BE2C (cell line): Measurements from ENCODE around the gene PCDH15. TPM values are rescaled to one million over a fixed set of nuclear protein-coding genes. Genes with fewer than 3 reads are reported as not detected.
A peak's percentile ranks its signal among the peaks of the same experiment; 100 is the strongest.

Experiments used
- DNase-seq: peaks from one replicate; pipeline ENCODE4 v3.0.0-alpha.2; 2020
- H3K27me3 ChIP-seq: fragments of 250-450 bp; sonication (Bioruptor Pico); 2 replicates; pipeline ENCODE4 v1.5.1; 2020; ENCODE audit warnings: mild to moderate bottlenecking
- H3K36me3 ChIP-seq: fragments of 250-450 bp; sonication (Bioruptor Pico); 2 replicates; pipeline ENCODE4 v1.5.1; 2020; ENCODE audit warnings: mild to moderate bottlenecking
- H3K4me1 ChIP-seq: fragments of 250-450 bp; sonication (Bioruptor Pico); 2 replicates; pipeline ENCODE4 v1.5.1; 2020
- H3K4me3 ChIP-seq: 2 replicates; pipeline ENCODE4 v1.5.1; 2011; ENCODE audit warnings: low read depth, low read length
- H3K9me3 ChIP-seq: fragments of 250-450 bp; sonication (Bioruptor Pico); 2 replicates; pipeline ENCODE4 v1.5.1; 2020
- polyA plus RNA-seq: library from polyadenylated mRNA; unstranded; fragments of >200 nt; gene quantifications from one replicate; pipeline ENCODE4 v1.2.1, GENCODE V29; 2012; ENCODE audit warnings: low read depth, missing spikeins; ENCODE audit not compliant: insufficient read length, insufficient read depth
- TF ChIP-seq, protein P1 (sequence below): IDR thresholded peaks from 2 replicates; pipeline ENCODE4 v1.5.1; 2012; ENCODE audit warnings: mild to moderate bottlenecking, low read depth, low read length

Gene PCDH15
- 1.7 TPM for polyA plus RNA-seq

DNA sequence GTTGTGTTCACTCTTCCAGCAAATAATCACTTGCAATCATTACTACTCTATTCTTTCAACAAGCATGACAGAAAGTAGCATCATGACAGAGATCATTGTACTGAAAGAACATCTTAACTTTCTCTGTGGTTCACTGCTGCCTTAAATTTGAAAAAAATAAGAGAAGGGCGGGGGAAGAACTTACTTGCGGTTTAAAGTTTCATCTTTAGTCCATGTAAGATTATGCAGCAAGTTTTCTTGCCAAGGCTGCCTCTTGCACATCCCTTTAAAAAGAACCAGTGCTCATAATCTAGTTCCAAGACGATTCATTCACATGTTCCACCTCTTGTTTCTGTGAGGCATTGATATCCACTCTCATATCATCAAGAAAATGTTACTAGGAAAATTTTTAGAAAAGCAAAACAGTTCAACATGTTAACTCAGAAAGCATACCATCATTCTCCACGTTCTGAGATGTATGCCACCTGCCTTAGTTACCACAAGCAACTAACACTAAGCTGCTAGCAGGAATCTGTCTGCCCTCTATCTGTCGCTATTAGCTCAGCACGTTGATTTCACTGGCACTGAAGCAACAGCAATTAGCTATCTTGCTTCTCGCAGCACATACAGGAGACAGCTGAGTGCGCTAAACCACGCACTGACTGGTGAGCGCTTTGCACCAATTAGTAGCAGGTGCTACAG is at the start of gene PCDH15:
Gene PCDH15, minus strand, starts transcription at position 491 of the 681 bp plus-strand sequence. CDS start 136,969 bp downstream, outside the sequence.
- peak; percentile 13 for DNase-seq
- Histone ChIP-seq H3K27me3 (no peaks in the 10 kb centered on the region), H3K4me3 (peak within 1 kb of the TSS; percentile 31), H3K9me3 (no peaks in the 10 kb centered on the region), H3K4me1 (no peaks in the 10 kb centered on the region), H3K36me3 (no peaks in the 10 kb centered on the region)
- TF ChIP-seq, protein P1, sequence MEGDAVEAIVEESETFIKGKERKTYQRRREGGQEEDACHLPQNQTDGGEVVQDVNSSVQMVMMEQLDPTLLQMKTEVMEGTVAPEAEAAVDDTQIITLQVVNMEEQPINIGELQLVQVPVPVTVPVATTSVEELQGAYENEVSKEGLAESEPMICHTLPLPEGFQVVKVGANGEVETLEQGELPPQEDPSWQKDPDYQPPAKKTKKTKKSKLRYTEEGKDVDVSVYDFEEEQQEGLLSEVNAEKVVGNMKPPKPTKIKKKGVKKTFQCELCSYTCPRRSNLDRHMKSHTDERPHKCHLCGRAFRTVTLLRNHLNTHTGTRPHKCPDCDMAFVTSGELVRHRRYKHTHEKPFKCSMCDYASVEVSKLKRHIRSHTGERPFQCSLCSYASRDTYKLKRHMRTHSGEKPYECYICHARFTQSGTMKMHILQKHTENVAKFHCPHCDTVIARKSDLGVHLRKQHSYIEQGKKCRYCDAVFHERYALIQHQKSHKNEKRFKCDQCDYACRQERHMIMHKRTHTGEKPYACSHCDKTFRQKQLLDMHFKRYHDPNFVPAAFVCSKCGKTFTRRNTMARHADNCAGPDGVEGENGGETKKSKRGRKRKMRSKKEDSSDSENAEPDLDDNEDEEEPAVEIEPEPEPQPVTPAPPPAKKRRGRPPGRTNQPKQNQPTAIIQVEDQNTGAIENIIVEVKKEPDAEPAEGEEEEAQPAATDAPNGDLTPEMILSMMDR = peak; percentile 55

DNA sequence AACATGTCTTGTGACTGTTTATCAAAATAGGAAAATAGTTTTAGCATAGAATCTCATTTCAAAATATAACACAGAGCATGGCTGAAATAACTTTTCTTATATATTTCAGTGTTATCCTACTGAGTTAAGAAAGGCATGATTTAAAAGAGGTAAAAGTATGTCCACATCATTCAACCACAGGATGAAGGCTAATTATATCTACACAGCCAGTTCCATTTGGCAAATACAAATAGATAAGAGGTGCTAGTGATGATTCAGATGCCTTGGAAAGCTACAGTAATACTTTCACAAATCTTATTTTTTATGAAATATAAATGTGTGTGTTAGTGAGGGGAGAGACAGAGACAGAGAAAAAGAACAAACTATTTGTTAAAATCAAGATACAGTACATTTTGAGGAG is 42.9 kb upstream of the PCDH15 start:
- no peak for DNase-seq
- no peak overlapping the region for H3K4me3 ChIP-seq
- no peaks in the 10 kb centered on the region for H3K27me3 ChIP-seq
- no peaks in the 10 kb centered on the region for H3K36me3 ChIP-seq
- no peaks in the 10 kb centered on the region; the same call in 1 of the 2 replicates for H3K4me1 ChIP-seq
- TF ChIP-seq, protein P1 = no peak
- no peaks in the 10 kb centered on the region for H3K9me3 ChIP-seq

DNA sequence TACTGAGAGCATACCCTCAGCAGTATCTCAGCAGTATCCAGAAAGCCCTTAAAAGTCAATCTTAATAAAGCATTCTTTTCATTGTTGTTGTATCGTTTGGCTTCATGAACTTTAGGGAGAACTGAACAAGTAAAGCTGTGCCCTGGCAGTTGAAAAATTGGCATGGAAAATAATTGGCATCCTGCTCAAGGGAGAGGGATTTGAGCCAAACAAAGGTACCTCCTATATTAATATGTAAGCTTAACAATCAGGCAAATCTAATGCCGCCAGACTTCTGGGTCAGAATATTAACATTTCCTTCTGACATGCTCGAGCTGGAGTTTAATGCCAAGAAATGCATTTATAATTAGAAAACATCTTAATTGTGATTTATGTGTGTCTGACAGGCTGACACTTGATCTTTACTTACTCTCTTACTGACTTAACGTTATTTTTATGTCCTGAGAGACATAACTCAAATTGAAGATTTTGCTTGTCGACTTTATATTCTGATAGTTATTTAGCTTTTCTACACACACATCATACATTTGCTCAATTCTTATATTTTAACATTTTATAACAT is 42.1 kb upstream of the PCDH15 start:
- no peaks in the 10 kb centered on the region for H3K36me3 ChIP-seq
- TF ChIP-seq, protein P1 = no peak
- no peaks in the 10 kb centered on the region for H3K27me3 ChIP-seq
- DNase-seq = no peak
- no peaks in the 10 kb centered on the region; the same call in 1 of the 2 replicates for H3K4me1 ChIP-seq
- no peaks in the 10 kb centered on the region for H3K9me3 ChIP-seq
- H3K4me3 ChIP-seq = no peak overlapping the region

DNA sequence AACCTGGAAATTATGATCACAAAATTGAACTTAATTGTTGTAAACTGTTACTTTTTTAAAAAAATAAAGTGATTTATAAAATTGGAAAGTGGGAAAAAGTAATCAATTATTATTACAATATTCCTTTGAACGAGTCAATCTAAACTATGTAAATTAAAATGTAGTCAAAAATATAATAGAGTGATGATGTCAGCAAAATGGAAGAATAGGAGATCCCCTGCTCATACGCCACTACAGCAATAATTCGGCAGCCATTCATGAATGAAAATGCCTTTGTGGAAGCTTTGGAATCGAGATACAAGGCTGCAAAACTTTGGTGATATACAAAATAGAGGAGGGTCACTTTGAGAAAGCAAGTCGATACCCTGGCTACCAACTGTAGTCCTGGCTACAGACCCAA is 36.4 kb upstream of the PCDH15 start:
- H3K9me3 ChIP-seq = no peaks in the 10 kb centered on the region
- TF ChIP-seq, protein P1 = no peak
- no peaks in the 10 kb centered on the region for H3K36me3 ChIP-seq
- DNase-seq = no peak
- H3K4me3 ChIP-seq = no peak overlapping the region
- no peaks in the 10 kb centered on the region for H3K4me1 ChIP-seq
- H3K27me3 ChIP-seq = no peaks in the 10 kb centered on the region

DNA sequence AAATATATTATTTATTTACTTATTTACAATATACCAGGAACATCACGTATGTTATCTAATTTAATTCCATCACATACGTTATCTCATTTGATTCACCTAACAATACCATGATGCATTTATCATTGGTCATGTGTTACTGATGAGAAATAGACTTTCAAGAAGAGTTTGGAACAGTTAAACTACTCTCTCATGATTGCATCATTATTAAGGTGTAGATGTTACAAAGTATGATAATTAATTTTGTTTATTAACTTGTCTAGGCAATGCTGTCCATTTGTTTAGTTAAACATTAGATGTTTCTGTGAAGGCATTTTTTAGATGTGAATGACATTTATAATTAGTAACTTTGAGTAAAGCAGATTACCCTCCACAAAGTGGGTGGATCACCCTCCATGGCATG is 32.0 kb upstream of the PCDH15 start:
- H3K4me1 ChIP-seq = no peaks in the 10 kb centered on the region
- DNase-seq = no peak
- TF ChIP-seq, protein P1 = no peak

DNA sequence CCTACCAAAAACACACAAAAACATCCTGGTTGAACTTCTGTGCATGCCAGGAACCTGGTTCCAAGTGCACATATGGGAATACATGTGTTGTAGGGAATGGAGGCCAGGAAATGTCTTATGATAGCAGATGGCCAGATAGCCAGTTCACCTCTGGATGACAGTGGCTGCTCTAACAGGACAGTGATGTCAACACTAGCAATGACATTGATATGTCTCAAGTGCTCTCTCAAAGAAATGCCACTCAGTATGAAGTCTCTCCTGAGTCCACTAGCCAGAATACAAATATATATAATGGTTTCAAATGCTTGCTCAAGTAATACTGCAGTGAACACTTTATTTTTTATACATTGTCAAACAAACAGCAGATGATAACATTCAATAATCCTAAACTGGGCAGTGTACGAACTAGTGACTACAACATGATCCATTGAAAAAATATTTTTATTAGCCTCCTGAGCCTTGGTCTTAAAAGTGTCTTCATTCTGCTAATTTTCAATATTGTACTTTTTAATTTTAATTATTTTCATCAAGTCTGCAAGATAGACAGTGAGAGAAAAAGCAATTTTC is 26.0 kb upstream of the PCDH15 start:
- H3K9me3 ChIP-seq = no peaks in the 10 kb centered on the region
- no peaks in the 10 kb centered on the region for H3K4me1 ChIP-seq
- H3K4me3 ChIP-seq = no peak overlapping the region
- no peaks in the 10 kb centered on the region for H3K36me3 ChIP-seq
- TF ChIP-seq, protein P1 = no peak
- no peaks in the 10 kb centered on the region for H3K27me3 ChIP-seq
- no peak for DNase-seq

More for the DNA sequence above, 32.0 kb upstream of the PCDH15 start:
- no peaks in the 10 kb centered on the region for H3K9me3 ChIP-seq
- no peaks in the 10 kb centered on the region for H3K27me3 ChIP-seq
- no peak overlapping the region for H3K4me3 ChIP-seq
- no peaks in the 10 kb centered on the region for H3K36me3 ChIP-seq
